ENCODE measurements around the gene LILRA6. TPM values are rescaled to one million over a fixed set of nuclear protein-coding genes. Genes with fewer than 3 reads are reported as not detected.
"Not testable (repeated sequence)": the region's sequence is repeated elsewhere in the genome, so short reads cannot be mapped to it uniquely, and the experiment has no call there.

Gene LILRA6
- total RNA-seq, 1 experiment from 2014 or later, result not detected

DNA sequence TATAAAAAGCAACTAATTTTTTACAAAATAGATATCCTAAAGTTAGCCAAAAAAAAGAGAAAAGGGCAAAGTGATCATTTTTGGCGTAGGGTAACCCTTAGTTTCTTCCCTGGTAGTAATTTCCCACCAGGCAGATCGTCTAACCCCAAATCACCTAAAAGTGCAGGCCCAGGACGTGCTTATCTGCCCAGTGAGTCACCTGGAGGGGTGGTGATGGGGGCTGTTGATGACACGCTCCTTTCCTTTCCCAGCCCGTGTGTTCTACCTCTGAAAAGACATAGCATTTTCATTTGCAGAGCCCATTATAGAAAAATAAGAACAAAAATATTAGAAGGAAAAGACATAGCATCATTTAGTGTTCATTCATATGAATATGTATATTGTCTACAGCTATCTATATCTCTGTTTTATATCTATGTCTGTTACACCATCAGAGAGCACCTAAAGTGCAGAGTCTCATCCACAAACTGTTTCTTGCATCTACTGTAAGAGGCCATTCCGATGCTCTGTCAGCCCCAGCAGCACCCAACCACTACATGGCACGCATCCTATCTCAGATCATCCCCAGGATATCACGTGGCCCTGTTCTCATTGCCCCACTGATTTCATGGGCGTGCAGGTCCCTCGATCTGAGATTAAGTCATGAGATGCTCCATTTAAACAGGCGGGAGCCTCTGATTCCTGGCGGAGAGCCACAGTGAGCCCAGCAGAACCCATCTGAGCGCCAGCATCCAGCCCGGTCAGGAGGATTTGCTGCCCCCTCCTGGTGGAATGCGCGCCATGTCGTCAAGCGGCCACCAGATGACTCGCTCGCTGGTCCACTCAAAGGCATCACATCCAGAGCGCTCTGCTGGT lies 11.3 kb downstream of the LILRA6 start:
- peak; percentile 74 for DNase-seq (ENCODE audit: low read depth)

DNA sequence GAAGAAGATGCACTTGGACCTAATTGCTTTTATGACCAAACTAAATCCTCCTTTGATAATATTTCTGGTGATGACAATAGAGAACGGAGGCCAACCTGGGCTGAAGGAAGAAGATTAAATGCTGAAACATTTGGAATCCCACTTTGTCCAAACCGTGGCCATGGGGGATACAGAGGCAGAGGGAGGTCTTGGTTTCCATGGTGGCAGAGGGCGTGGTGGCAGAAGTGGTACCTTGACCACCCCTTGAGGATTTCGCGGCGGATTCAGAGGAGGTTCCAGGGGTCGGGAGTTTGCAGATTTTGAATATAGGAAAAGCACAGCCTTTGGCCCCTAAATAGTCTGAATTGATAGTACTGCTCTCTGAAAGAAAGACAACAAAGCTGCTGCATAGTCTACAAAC lies 12.6 kb downstream of the LILRA6 start:
- DNase-seq (ENCODE audit: low read depth), result no peak

DNA sequence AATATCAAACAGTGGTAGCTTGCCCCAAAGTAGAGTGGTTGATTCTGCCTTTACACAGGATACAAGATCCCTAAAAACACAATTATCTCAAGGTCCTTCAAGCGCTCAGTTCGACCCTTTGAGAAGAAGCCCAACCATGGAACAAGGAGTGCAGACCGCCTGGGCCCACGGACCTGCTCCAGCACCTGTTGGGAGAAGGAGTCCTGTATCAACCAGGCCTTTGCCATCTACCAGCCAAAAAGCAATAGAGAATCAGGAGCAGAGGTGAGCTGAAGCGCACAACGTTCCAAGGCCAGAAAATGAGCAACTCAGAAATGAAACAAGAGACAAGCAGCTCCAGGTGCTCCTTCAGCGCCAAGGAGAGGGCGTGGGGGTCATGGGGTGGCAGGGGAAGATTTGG lies 13.4 kb downstream of the LILRA6 start:
- DNase-seq (ENCODE audit: low read depth), result no peak

DNA sequence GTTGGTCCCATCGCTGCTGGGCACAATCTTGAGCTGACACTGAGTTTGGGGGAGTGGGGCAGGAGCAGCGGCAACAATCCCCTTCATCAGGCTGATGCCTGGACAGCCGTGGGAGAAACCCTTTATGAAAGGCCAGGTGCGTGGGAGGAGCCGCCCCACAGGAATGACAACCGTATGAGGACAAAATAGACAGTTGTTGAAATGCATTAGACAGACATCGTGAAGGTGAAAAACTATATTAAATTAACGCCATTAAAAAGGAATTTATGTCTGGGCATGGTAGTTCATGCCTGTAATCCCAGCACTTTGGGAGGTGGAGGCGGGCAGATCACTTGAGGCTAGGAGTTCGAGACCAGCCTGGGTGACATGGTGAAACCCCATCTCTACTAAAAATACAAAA lies 18.0 kb downstream of the LILRA6 start:
- not testable (repeated sequence) for DNase-seq (ENCODE audit: low read depth)

DNA sequence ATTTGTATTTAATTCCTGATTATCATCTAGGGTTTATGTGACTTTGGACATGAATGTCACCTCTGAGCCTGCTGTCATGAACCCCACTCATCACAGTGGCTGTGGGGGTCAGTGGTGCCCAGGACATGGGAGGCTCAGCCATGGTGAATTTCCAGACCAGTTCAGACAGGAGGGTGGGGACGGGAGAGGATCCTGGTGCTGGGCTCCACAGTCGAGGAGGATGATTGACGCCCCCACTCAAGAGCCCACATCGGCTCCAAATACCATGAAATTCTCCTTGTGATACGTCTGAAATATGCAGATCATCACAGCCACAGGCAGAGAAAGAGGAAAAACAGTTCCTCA lies 18.7 kb downstream of the LILRA6 start:
- DNase-seq (ENCODE audit: low read depth), result not testable (repeated sequence)

DNA sequence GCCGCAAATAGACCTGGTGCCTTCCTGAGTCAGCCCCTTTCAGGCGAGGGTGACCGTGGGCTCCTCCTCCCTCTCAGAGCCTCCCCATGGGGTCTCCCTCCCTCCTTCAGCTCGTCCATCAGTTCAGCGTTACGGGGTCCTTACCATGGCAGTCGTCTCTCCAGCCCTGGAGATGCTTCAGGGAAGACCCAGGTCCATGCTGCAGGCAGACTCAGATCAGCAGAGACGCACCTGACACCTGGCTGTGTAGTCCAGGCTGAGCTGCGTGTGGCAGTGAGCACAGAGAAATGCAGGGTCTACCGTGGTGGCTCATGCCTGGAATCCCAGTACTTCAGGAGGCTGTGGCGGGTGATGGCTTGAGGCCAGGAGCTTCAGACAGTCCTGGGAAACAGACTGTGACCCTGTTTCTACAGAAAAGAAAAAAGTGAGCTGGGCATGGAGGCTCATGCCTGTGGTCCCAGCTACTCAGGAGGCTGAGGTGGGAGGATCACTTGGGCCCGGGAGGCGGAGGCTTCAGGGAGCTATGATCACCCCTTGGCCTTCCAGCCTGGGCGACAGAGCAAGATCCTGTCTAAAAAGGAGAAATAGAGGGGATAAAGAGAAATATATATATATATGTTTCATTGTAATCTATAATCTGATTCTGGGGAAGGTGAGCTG lies 19.2 kb downstream of the LILRA6 start:
- DNase-seq (ENCODE audit: low read depth), result not testable (repeated sequence)

DNA sequence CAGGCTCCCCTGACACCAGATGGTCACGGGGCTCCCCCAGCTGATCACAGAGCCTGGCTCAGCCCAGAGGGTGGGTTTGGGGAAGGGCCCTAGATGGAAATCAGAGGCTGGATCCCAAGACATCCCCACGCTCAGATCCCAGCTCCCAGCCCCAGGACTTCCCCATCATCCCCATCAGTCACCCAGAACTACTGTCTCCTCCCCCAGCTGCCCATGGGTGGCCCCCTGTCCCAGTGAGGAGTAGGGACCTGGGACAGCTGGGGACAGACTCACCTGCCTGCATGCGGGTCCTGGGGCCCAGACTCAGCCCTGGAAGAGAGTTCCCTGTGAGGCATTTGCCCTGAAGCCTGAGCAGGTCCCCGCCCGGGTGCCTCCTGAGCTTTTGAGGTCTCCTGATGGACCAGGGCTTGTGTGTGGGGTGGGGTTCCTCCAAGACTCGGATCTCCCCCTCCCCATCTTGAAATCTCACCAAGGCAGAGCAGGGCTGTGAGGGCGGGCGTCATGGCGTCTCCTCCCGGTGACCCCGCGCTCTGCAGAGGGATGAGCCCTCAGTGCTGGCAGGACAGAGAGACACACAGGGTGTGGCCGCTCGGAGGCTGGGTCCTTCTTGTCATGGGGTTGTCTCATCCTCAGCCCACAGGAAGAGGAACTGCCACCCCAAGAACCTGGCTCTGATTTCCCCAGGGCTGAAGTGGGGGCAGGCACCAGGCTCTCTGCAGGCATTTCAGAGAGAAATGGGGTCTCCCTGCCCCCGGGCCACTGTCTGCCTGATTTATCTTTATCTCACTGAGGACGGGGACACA lies 19.9 kb downstream of the LILRA6 start, which contains the start of gene LILRB3:
TSS of gene LILRB3 (minus strand) at position 534 of the 803 bp plus-strand sequence. CDS start at position 503, 31 bp downstream.
- DNase-seq (ENCODE audit: low read depth), result not testable (repeated sequence)

DNA sequence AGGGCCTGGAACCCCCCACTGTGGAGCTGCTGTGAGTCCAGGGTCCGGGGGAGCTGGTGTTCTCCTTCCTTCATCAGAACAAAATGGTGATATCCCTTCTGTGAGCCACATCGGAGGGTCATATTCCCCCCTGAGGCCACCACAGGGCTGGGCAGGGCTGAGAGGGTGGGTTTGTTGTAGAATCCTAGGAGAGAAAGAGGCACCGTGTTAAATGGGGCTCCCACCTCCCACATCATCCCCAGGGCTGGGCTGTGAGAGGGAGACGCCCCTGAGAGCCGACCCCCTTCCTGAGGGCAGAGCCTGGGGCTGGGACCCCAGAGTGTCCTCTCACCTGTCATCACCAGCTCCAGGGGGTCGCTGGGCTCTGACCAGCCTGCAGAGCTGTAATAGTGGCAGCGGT lies 20.6 kb downstream of the LILRA6 start:
- not testable (repeated sequence) for DNase-seq (ENCODE audit: low read depth)

DNA sequence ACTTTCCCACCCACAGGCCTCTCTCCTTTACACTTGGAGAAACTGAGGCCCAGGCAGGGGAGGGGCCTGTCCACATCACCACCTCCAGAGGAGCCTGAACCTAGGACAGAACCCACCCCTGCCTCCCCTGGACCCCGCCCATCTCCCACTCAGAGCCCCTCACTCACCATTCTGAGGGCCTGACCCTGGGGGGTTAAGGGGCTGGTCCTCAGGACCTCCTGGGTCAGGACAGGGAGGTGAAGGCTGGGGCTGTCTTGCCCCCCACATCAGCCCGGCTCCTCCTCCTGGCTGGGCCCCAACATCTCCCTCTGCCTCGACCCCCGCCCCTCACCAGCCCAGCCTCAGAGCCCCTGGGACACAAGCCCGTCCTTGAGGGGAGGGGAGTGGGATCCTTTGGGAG lies 22.9 kb downstream of the LILRA6 start:
- not testable (repeated sequence) for DNase-seq (ENCODE audit: low read depth)

DNA sequence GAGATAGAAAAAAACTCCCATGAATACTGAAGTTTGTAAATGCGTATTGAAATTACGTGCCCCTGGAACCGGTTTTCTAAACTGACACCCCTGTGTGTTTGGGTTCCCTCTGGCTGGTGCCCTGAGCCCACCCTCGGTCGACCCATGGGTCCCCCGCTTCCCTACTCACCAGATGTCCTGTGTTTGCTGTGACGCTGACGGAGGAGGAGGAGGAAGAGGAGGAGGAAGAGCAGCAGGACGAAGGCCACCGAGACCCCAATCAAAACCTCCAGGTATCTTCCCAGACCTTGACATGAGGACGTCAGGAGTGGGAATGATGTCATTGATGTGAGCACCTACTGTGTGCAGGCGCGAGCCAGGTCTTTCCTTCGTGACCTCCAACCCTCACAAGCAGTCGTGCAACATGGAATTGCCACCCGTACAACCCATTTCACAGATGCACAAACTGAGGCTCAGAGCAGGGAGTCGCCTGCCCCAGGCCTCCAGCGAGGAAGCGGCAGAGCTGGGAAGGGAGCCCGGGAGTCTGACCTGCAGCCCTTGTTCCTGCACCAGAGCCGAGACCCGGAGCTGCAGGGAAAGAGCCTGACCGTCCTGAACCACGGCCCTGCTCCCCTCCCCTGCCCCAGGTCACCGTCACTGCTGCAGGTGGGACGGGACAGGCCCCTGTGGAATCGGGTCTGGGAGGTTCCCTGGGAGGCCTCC lies 23.5 kb downstream of the LILRA6 start:
- no peak for DNase-seq (ENCODE audit: low read depth)

DNA sequence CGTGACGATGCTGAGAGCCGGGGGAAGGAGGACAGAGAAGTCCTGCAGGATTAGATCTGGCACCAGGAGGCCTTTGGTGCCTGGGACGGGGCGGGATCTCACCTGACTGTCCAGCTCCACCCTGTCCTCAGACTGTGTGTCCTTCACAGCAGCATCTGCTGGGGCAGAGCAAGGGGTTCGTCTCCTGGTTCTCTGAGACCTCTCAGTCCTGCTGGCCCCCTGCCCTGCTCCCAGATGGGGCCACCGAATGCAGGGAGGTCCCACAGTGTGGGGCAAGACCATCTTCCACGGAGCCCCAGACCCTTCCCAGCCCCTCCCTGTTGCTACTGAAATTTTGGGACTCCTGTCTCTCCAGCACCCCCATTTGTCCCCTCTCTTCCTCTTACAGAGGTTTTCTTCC lies 24.3 kb downstream of the LILRA6 start:
- no peak for DNase-seq (ENCODE audit: low read depth)

DNA sequence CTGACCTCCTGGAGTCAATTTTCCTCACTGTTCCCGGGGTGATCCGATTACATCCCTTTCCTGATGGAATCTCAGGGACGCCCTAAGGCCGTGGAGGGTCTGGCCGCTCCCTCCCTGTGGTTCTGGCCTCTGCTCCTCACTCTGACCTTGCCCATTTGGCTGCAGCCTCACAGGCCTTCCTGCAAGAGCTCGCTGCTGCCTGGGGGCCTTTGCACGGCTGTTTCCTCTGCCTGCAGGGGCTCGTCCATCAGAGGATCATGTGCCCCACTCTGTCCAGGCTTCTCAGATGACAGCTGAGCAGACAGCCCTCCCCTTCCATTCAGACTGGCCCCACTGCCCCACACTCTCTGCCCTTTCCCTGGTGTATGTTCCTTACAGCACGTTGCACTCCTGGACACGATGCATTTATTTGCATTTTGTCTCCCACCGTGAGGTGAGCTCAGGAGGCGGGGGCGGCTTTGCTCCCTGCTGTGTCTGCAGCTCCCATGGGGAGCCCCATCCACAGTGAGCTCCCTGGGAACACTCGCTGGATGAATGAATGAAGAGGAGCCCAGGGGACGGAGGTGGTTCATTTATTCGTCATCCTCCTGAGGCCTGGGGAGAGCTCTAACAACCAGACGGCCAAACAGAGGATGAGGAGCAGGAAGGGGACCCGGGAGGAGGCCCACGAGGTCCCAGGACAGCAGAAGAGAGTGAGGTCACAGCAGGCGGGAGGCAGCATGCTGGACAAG lies 24.9 kb downstream of the LILRA6 start:
- DNase-seq (ENCODE audit: low read depth), result not testable (repeated sequence)

DNA sequence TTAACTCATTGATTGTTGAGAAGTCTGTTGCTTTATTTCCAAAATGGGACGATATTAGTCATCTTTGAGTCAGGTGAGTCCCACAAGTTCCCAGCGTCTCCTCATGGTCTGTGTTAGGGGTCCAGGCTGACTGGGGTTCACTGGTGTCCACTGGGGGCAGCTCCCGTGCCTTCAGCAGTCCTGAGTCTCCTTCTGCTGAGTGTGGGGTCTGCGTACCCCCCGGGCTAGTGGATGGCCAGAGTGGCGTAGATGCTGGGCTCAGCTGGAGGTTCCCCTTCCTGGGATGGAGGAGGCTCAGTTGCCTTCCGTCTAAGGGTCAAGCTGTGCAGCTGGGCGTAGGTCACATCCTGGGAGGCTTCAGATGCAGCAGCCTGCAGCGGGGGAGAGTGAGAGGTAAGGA lies 25.7 kb downstream of the LILRA6 start:
- DNase-seq (ENCODE audit: low read depth), result no peak

DNA sequence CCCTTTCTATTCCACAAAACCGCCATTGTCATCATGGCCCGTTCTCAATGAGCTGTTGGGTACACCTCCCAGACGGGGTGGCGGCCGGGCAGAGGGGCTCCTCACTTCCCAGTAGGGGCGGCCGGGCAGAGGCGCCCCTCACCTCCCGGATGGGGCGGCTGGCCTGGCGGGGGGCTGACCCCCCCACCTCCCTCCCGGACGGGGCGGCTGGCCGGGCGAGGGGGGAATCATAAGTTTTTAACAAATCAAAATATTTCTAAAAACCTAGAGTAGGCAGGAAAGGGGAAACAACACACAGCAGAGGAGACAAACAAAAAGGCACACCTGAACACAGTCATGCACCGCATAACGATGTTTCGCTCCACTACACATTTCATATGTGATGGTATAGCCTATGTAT lies 27.9 kb downstream of the LILRA6 start:
- not testable (repeated sequence) for DNase-seq (ENCODE audit: low read depth)

DNA sequence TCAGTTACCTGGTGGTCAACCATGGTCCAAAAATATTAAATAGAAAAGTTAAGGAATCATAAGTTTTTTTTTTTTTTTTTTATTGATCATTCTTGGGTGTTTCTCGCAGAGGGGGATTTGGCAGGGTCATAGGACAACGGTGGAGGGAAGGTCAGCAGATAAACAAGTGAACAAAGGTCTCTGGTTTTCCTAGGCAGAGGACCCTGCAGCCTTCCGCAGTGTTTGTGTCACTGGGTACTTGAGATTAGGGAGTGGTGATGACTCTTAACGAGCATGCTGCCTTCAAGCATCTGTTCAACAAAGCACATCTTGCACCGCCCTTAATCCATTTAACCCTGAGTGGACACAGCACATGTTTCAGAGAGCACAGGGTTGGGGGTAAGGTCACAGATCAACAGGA lies 28.4 kb downstream of the LILRA6 start:
- not testable (repeated sequence) for DNase-seq (ENCODE audit: low read depth)

DNA sequence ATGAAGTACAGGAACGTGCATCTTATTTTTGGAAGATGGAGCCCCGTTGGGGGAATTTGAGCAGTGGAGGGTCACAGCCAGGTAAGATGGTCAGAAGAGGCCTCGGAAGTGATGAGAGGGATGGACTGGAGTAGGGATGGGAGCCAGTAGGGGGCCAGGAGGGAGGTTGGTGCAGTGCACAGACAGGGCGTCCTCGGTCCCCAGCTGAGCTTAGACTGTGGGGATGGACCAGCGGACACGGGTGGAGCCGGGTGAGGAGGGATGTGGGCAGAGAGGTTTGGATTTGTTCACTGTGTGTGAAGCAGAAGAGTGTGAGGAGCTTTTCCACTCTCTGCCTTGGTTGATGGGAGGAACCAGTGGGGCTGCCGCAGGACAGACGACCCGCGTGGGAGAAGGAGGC lies 31.4 kb downstream of the LILRA6 start:
- no peak for DNase-seq (ENCODE audit: low read depth)

DNA sequence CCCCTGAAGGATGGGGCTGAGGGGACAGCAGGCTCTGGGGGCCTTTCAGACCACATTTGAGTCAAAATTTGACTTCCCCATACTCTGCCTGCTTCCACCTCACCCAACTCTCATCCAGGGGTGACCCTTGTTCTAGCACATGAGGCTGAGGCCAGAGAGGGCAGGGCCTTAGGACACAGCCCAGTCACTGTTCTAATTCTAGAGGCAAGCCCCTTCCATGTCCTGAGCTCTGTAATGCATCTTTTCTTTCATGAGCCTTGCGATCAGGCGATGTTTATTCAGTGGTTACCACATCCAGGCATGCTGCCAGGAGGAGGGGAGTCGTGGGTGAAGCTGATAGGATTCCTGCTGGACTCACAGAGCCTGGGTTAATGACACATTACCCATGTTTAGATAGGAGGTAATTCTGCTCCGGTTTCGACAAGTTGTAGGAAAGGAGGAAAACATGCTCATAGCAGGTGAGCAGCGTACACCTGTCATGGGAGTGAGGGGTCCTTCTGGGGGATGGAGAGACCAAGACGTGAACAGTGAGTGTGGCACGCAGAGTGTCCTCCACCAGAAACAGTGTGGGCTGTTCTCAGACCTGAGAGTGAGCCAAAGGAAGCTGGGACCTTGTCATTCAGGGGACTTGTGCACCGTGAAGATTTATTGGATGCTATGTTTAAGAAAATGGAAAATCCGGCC lies 32.6 kb downstream of the LILRA6 start:
- peak; percentile 99 for DNase-seq (ENCODE audit: low read depth)

DNA sequence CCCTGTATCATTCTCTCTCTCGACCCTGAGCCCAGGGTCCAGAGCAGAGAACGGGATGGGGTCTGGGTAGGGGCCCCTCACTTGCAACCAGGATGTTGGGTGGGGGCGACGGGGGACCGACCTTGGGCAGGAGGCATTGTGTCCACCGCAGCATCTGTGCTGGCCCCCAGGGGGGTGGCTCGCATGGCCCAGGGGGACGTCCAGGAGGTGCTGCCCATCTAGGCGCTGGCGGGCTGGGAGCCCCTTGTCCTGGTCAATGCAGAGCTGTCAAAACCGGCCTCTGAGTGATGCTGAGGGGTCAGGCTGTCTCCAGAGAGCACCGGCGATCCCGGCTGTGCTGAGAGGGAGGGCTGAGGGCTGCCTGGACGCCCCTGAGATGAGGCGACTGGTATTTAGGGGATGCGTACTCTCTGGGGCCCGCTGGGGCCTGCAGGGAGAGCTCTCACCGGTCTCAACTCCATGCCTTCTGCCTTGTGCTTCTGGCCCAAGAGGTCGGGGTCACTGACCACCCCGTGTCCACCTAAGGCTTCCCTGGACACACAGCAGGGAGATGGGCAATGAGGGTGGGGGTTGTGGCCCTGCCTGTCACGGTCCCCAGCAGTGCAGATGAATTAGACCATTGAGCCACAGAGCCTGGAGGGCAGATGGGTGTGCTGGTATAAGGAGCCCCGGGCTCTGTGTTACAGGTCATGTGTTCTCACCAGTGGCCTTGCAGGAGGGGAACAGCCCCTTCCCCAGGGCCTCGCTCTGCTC lies 33.4 kb downstream of the LILRA6 start:
- no peak for DNase-seq (ENCODE audit: low read depth)

DNA sequence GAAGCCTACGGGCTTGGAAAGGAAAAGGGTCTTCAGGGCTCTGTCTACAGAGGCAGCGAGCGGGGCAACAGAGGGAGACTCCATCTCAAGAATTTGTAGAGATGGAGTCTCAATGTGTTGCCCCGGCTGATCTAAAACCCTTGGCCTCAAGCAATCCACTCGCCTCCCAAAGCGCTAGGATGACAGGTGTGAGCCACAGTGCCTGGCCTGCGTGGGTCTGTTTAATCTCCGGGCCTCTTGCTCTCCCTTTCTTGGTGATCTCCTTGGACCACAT lies 33.9 kb downstream of the LILRA6 start:
- DNase-seq (ENCODE audit: low read depth), result peak; percentile 49

Measured in M059J (cell line).